ENCODE measurements around the gene CYSTM1. TPM values are rescaled to one million over a fixed set of nuclear protein-coding genes. Genes with fewer than 3 reads are reported as not detected.

CYSTM1 gene
- total and polyA plus RNA-seq, 7 donors, result 23.8 to 597 (median 51.7) TPM

- intact Hi-C loops (cut with DNase I), result no loop called here
- no peaks in the 10 kb centered on the region for H3K36me3 ChIP-seq
- H3K4me3 ChIP-seq, result no peak overlapping the region
These were observed 39.9 kb upstream of the CYSTM1 start for GRCh38 chr5:140135127-140135526.

GRCh38 chr5:140136624-140137023 lies 38.4 kb upstream of the CYSTM1 start:
- Histone ChIP-seq H3K9me3 (no peaks in the 10 kb centered on the region), H3K4me1 (peaks cover 0 to 32% (median 15%) of the 10 kb centered on the region in 4 donors)

More at GRCh38 chr5:140135127-140135526, 39.9 kb upstream of the CYSTM1 start:
- H3K4me1 ChIP-seq, result peaks cover 0 to 23% (median 8%) of the 10 kb centered on the region in 4 donors
- no peaks in the 10 kb centered on the region for H3K27me3 ChIP-seq
- no peaks in the 10 kb centered on the region for H3K9me3 ChIP-seq
- no peak for DNase-seq
- no peak overlapping the region for H3K27ac ChIP-seq
- TF ChIP-seq POLR2A (IDR thresholded peaks at IDR 0.05) (no peak), CTCF (IDR thresholded peaks at IDR 0.05) (no peak), EP300 (IDR thresholded peaks at IDR 0.05) (no peak), POLR2AphosphoS5 (IDR thresholded peaks at IDR 0.05) (no peak)

GRCh38 chr5:140140435-140140834 lies 34.6 kb upstream of the CYSTM1 start:
- peaks cover 0 to 26% (median 15%) of the 10 kb centered on the region in 4 donors for H3K4me1 ChIP-seq
- 93 to 96% methylated on average over 3 of the region's 3 CpGs for WGBS, 2 donors
- intact Hi-C loops (cut with DNase I), result loop anchor here (10.0 kb wide), 1 partner anchor 276 kb away; no protein-coding TSS in a partner anchor
- no peaks in the 10 kb centered on the region for H3K9me3 ChIP-seq
- H3K27me3 ChIP-seq, result no peaks in the 10 kb centered on the region
- no peak for DNase-seq
- no peak overlapping the region for H3K27ac ChIP-seq
- no peaks in the 10 kb centered on the region for H3K36me3 ChIP-seq
- no peak for TF ChIP-seq POLR2AphosphoS5 (IDR thresholded peaks at IDR 0.05)
- TF ChIP-seq EP300 (IDR thresholded peaks at IDR 0.05), result no peak
- no peak for TF ChIP-seq CTCF (IDR thresholded peaks at IDR 0.05)
- TF ChIP-seq POLR2A (IDR thresholded peaks at IDR 0.05), result no peak
- H3K4me3 ChIP-seq, result no peak overlapping the region

More at GRCh38 chr5:140136624-140137023, 38.4 kb upstream of the CYSTM1 start:
- 89 to 92% methylated on average over 1 of the region's 1 CpG for WGBS, 2 donors
- DNase-seq, result no peak
- no peaks in the 10 kb centered on the region for H3K27me3 ChIP-seq
- no peak for TF ChIP-seq POLR2A (IDR thresholded peaks at IDR 0.05)
- H3K36me3 ChIP-seq, result no peaks in the 10 kb centered on the region
- H3K4me3 ChIP-seq, result no peak overlapping the region
- H3K27ac ChIP-seq, result no peak overlapping the region
- intact Hi-C loops (cut with DNase I), result no loop called here

DNA sequence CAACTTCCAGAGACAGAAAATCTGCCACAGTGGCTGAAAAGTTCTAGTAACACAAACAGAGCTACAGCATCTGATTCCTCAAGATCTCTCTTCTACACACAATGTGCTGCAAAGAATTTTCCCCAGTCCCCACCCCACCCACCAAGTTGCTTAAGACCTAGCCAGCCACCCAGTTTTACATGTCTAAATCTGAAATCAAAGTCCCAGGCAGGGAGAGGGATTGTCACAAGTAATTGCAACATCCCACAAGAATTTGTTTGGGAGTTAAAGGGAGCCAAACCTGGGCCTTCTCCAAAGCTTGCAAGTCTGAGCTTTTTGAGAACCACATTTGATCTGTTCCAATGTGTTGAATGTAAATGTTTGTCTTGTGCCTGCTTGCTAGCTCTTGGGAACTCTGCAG lies 33.7 kb upstream of the CYSTM1 start:
- peaks cover 0 to 35% (median 23%) of the 10 kb centered on the region in 4 donors for H3K4me1 ChIP-seq
- no peaks in the 10 kb centered on the region for H3K36me3 ChIP-seq
- no peak overlapping the region for H3K4me3 ChIP-seq
- no peak for DNase-seq
- H3K27me3 ChIP-seq, result no peaks in the 10 kb centered on the region
- TF ChIP-seq POLR2AphosphoS5 (IDR thresholded peaks at IDR 0.05) (no peak), CTCF (IDR thresholded peaks at IDR 0.05) (no peak), EP300 (IDR thresholded peaks at IDR 0.05) (no peak), POLR2A (IDR thresholded peaks at IDR 0.05) (no peak)
- H3K27ac ChIP-seq, result no peak overlapping the region
- no peaks in the 10 kb centered on the region for H3K9me3 ChIP-seq
- intact Hi-C loops (cut with DNase I), result loop anchor here (10.0 kb wide), 1 partner anchor 276 kb away; no protein-coding TSS in a partner anchor

DNA sequence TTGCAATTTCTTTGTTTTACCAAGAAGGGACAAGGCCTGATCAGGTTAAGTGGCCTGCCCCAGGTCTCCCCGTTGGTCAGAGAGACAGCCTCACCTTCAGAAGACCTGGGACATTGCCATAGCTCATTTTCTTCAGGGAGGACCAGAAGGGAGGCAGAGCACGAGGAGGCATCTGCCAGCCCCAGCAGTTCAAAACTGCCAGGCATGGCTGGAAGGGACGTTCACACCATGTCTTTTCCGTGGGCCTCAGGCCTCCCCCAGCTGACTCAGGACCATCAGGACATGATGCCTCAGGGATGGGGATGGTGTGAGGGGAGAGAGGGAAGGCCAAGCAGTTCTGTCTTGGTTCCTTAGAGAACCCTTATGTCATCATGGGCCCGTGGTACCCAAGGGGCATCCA lies 32.7 kb upstream of the CYSTM1 start:
- 89 to 91% methylated on average over 5 of the region's 5 CpGs for WGBS, 2 donors
- DNase-seq, result no peak
- TF ChIP-seq EP300 (IDR thresholded peaks at IDR 0.05), result no peak
- no peak for TF ChIP-seq POLR2A (IDR thresholded peaks at IDR 0.05)
- no peak for TF ChIP-seq POLR2AphosphoS5 (IDR thresholded peaks at IDR 0.05)
- no peak for TF ChIP-seq CTCF (IDR thresholded peaks at IDR 0.05)
- H3K9me3 ChIP-seq, result no peaks in the 10 kb centered on the region
- no peak overlapping the region for H3K4me3 ChIP-seq
- H3K27ac ChIP-seq, result no peak overlapping the region
- H3K27me3 ChIP-seq, result no peaks in the 10 kb centered on the region
- H3K36me3 ChIP-seq, result no peaks in the 10 kb centered on the region
- H3K4me1 ChIP-seq, result peaks cover 0 to 40% (median 26%) of the 10 kb centered on the region in 4 donors
- intact Hi-C loops (cut with DNase I), result loop anchor here (10.0 kb wide), 1 partner anchor 277 kb away; no protein-coding TSS in a partner anchor

All from sigmoid colon (tissue), 7 donors.